ENCODE results near the gene OLIG1.

GRCh38 chr21:33117101-33117888 lies 47.4 kb downstream of the OLIG1 start:
- TF ChIP-seq CTCF (conservative IDR thresholded peaks at IDR 0.05 in 1 of 2, IDR thresholded peaks at IDR 0.05 in 1 of 2; ENCODE audit: extremely low read depth in 1 of 2, insufficient read depth in 1 of 2, low read depth in 1 of 2, low read length in 2 of 2) (no peak), EZH2 (IDR thresholded peaks at IDR 0.05; ENCODE audit: borderline replicate concordance, low read length) (no peak)
